Upper lobe of left lung (tissue), 6 donors: ENCODE data around the gene ASCC3. TPM values are rescaled to one million over a fixed set of nuclear protein-coding genes. Genes with fewer than 3 reads are reported as not detected.
A peak's percentile ranks its signal among the peaks of the same experiment; 100 is the strongest.

ENCODE experiments used
- ATAC-seq, 2 donors: fragments of 200-7000 bp; cut with Tn5 transposase; one replicate each; pipeline ENCODE4 v1.9.1; 2022; ENCODE audit warnings: mild to moderate bottlenecking in 2 of 2, moderate library complexity in 2 of 2; ENCODE audit not compliant: low FRiP score in 2 of 2
- DNase-seq, 2 donors: peaks; one replicate each; pipeline ENCODE4 v3.0.0-alpha.2; 2019 to 2020
- H3K27ac ChIP-seq, 4 donors: fragments of 200-600 bp; sonication (generic); one replicate each; pipeline ENCODE4 v1.5.1; 2016 to 2019
- H3K27me3 ChIP-seq, 4 donors: fragments of 200-600 bp; sonication (generic); one replicate each; pipeline ENCODE4 v1.5.1; 2017 to 2019
- H3K36me3 ChIP-seq, 4 donors: fragments of 200-600 bp; sonication (generic); one replicate each; pipeline ENCODE4 v1.5.1; 2016 to 2019
- H3K4me1 ChIP-seq, 4 donors: fragments of 200-600 bp; sonication (generic); one replicate each; pipeline ENCODE4 v1.5.1; 2018 to 2019
- H3K4me3 ChIP-seq, 4 donors: fragments of 200-600 bp; sonication (generic); one replicate each; pipeline ENCODE4 v1.5.1; 2017 to 2019; ENCODE audit warnings: mild to moderate bottlenecking in 2 of 4, moderate library complexity in 1 of 4
- H3K9me3 ChIP-seq, 4 donors: fragments of 200-600 bp; sonication (generic); one replicate each; pipeline ENCODE4 v1.5.1; 2018 to 2019
- EP300 ChIP-seq, 4 donors: sonication (generic); formaldehyde crosslinking; IDR thresholded peaks; one replicate each; pipeline ENCODE4 v1.5.1; 2017; ENCODE audit warnings: antibody characterized with exemption in 4 of 4, control low read depth in 2 of 4
- POLR2A ChIP-seq, 4 donors: fragments of 450-650 bp; IDR thresholded peaks; one replicate each; pipeline ENCODE4 v1.5.1; 2016 to 2017; ENCODE audit warnings: antibody characterized with exemption in 4 of 4, mild to moderate bottlenecking in 2 of 4
- POLR2AphosphoS5 ChIP-seq, 2 donors: sonication (generic); formaldehyde crosslinking; IDR thresholded peaks; one replicate each; pipeline ENCODE4 v1.5.1; 2017; ENCODE audit warnings: antibody characterized with exemption in 2 of 2
- WGBS, 2 donors: methylation state at CpG; one replicate each; pipeline ENCODE4 v1.1.5; 2017 to 2018; 5-methylcytosine and 5-hydroxymethylcytosine counted together
- total RNA-seq, 6 donors: library from RNA; depleted of rRNA in 4 of 6; stranded (reverse); fragments of >200 nt in 4 of 6; gene quantifications; one replicate each; pipeline versions ENCODE4 v1.1.0 to v1.2.1, GENCODE V29; 2016 to 2021
- TF ChIP-seq, protein P1 (sequence below), 6 experiments: fragments of 450-650 bp in 4 of 6; fragments of 200-600 bp in 2 of 6; sonication (generic) in 2 of 6; IDR thresholded peaks; one replicate each; pipeline ENCODE4 v1.5.1; 2016 to 2019; ENCODE audit warnings: antibody characterized with exemption in 6 of 6
- donor health status: DM: no; HTN: no; CAD: no; lungs with moderate emphysema.
- donor health status: DM: no; HTN: yes; CAD: no; lungs with severe emphysema.

Gene ASCC3
- total RNA-seq, 6 donors from 2014 or later = 18.4 to 52.2 (median 33.9) TPM

DNA sequence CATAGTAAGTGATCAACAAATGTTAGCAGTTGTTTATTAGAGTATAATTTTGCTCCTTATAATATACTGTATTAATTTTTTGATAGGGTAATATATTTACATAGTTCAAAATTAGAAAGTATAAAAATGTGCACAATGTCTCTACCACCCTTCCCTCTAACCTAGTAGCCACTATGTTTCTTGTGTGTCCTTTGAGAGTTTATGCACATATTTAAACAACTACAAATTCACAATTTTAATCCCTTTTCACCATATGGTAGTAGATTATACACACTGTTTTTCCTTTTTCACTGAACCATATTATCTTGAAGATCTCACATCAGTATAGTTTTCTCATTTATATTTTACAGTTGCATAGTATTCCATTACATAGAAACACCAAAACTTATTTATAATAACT is 194.9 kb downstream of the ASCC3 start:
- H3K4me3 ChIP-seq = no peak overlapping the region
- no peaks in the 10 kb centered on the region for H3K36me3 ChIP-seq
- TF ChIP-seq EP300 (IDR thresholded peaks at IDR 0.05) = no peak
- TF ChIP-seq POLR2A (IDR thresholded peaks at IDR 0.05) = no peak
- no peak for TF ChIP-seq POLR2AphosphoS5 (IDR thresholded peaks at IDR 0.05)
- TF ChIP-seq, protein P1, sequence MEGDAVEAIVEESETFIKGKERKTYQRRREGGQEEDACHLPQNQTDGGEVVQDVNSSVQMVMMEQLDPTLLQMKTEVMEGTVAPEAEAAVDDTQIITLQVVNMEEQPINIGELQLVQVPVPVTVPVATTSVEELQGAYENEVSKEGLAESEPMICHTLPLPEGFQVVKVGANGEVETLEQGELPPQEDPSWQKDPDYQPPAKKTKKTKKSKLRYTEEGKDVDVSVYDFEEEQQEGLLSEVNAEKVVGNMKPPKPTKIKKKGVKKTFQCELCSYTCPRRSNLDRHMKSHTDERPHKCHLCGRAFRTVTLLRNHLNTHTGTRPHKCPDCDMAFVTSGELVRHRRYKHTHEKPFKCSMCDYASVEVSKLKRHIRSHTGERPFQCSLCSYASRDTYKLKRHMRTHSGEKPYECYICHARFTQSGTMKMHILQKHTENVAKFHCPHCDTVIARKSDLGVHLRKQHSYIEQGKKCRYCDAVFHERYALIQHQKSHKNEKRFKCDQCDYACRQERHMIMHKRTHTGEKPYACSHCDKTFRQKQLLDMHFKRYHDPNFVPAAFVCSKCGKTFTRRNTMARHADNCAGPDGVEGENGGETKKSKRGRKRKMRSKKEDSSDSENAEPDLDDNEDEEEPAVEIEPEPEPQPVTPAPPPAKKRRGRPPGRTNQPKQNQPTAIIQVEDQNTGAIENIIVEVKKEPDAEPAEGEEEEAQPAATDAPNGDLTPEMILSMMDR (IDR thresholded peaks at IDR 0.05) = no peak
- no peak overlapping the region for H3K27ac ChIP-seq
- H3K9me3 ChIP-seq = no peaks in the 10 kb centered on the region
- no peak for ATAC-seq
- H3K4me1 ChIP-seq = no peaks in the 10 kb centered on the region
- H3K27me3 ChIP-seq = no peaks in the 10 kb centered on the region
- DNase-seq = no peak

DNA sequence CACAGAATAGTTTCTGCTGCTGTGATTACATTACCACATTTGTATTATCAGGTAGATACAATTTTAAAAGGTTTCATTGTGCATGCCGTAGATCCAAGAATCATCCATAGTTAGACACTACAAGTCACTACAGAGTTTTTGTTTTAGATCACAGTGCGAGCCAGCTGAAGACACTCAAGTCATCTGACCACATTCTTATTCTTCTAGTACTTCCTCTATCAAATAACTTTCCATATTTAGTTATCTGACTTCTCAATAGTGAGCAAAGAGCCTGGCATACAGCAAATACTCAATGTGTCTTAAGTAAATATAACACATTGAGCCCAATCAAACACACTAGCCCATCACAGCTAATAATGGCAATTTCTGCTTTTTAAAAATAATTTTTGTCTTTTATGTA is 195.4 kb downstream of the ASCC3 start:
- no peak for ATAC-seq
- DNase-seq = peak in 1 of 2 donors; percentile 21
- Histone ChIP-seq H3K4me1 (no peaks in the 10 kb centered on the region), H3K4me3 (no peak overlapping the region), H3K36me3 (no peaks in the 10 kb centered on the region), H3K9me3 (no peaks in the 10 kb centered on the region), H3K27ac (no peak overlapping the region), H3K27me3 (no peaks in the 10 kb centered on the region)
- 64 to 75% methylated on average over 2 of the region's 2 CpGs for WGBS, 2 donors
- no peak for TF ChIP-seq POLR2AphosphoS5 (IDR thresholded peaks at IDR 0.05)
- TF ChIP-seq, protein P1 (IDR thresholded peaks at IDR 0.05) = no peak
- TF ChIP-seq EP300 (IDR thresholded peaks at IDR 0.05) = no peak
- TF ChIP-seq POLR2A (IDR thresholded peaks at IDR 0.05) = no peak

DNA sequence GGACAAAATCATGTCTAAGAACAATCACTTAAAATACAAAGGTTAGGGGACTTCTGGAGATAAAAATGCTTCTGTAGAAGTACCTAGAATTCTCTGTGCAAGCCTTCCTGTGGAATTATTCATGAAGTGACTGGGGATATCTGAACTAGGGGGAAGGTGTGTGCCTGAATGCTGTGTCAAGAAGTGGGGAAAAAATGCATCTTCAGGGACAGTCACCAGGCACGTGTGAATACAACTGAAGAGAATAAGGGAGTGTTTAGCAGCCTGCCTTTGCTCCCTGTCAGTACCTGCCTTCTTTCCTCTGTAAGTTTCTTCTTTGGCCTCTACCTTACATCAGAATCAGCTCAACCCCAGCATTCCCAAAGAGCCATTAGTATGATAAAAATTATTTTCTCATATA is 201.0 kb downstream of the ASCC3 start:
- 64 to 83% methylated on average over 1 of the region's 1 CpG for WGBS, 2 donors
- no peaks in the 10 kb centered on the region for H3K4me1 ChIP-seq
- H3K9me3 ChIP-seq = no peaks in the 10 kb centered on the region
- DNase-seq (no peak), ATAC-seq (no peak)
- TF ChIP-seq POLR2A (IDR thresholded peaks at IDR 0.05) = no peak
- no peak for TF ChIP-seq EP300 (IDR thresholded peaks at IDR 0.05)
- H3K27me3 ChIP-seq = no peaks in the 10 kb centered on the region
- no peaks in the 10 kb centered on the region for H3K36me3 ChIP-seq
- no peak overlapping the region for H3K4me3 ChIP-seq
- H3K27ac ChIP-seq = no peak overlapping the region

DNA sequence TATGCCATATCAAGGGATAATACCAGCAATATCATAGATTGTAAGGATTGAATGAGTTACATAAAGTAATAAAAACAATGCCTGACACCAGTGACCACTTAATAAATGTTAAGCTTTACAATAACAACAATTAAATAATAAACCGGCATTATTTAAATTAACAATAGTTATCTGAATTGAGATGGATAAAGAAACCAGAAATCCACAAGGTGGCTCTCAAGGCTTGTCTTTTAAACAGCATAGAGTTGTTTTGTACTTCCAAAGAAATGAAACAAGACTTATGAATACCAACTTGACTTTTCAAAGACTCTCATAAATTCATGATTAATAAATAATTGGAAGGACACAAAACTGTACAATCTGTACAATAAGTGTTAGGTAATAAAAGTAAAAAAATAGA is 203.1 kb downstream of the ASCC3 start:
- TF ChIP-seq POLR2A (IDR thresholded peaks at IDR 0.05) (no peak), EP300 (IDR thresholded peaks at IDR 0.05) (no peak), POLR2AphosphoS5 (IDR thresholded peaks at IDR 0.05) (no peak)
- TF ChIP-seq, protein P1 (IDR thresholded peaks at IDR 0.05) = no peak
- DNase-seq (no peak), ATAC-seq (no peak)

DNA sequence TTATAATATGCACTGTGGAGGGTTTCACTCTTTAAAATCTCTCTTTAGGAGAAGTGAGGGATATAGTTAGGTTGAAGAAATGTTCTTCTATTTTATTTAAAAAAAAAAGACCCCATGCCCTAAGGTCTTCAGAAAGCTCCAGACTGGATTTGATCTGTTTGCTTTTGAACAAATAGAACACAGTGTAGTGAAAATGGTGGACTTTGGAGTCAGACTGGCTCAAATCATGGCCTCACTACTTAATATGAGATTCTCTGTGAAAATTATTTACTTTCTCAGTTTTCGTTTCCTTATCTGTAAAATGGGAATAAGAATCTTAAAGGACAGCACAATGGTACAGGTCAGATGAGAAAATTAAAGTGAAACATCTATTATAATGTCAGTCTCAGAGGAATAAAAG is 203.9 kb downstream of the ASCC3 start:
- 90 to 91% methylated on average over 1 of the region's 1 CpG for WGBS, 2 donors
- ATAC-seq (no peak), DNase-seq (no peak)
- Histone ChIP-seq H3K27me3 (no peaks in the 10 kb centered on the region), H3K4me1 (no peaks in the 10 kb centered on the region), H3K36me3 (no peaks in the 10 kb centered on the region), H3K9me3 (no peaks in the 10 kb centered on the region), H3K27ac (no peak overlapping the region), H3K4me3 (no peak overlapping the region)
- TF ChIP-seq POLR2A (IDR thresholded peaks at IDR 0.05) (no peak), POLR2AphosphoS5 (IDR thresholded peaks at IDR 0.05) (no peak), EP300 (IDR thresholded peaks at IDR 0.05) (no peak)
- TF ChIP-seq, protein P1 (IDR thresholded peaks at IDR 0.05) = no peak

More for the DNA sequence above, 203.1 kb downstream of the ASCC3 start:
- WGBS, 2 donors = 81 to 88% methylated on average over 1 of the region's 1 CpG
- no peaks in the 10 kb centered on the region for H3K27me3 ChIP-seq
- H3K4me3 ChIP-seq = no peak overlapping the region
- no peak overlapping the region for H3K27ac ChIP-seq
- H3K9me3 ChIP-seq = no peaks in the 10 kb centered on the region
- no peaks in the 10 kb centered on the region for H3K4me1 ChIP-seq
- no peaks in the 10 kb centered on the region for H3K36me3 ChIP-seq
